ENCODE results near the gene MLPH.

MLPH gene

DNA sequence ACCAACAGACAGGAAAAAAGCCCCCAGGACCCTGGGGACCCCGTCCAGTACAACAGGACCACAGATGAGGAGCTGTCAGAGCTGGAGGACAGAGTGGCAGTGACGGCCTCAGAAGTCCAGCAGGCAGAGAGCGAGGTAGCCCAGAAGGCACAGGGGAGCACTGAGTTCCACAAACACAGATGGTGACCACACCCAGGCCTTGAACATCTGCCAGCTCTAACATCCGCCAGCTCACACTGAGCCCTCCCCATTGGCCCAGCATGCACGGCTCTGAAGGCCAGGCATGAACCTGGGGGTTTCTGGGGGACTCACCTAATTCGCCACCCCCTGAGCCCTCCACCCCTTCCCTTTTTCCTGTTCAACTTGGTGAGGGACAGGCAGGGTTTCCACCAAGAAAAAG lies 53.8 kb downstream of the MLPH start:
- no peaks in the 10 kb centered on the region for H3K4me1 ChIP-seq (ENCODE audit: control insufficient read depth, low read depth, low read length)
- no peak for DNase-seq
- H3K4me3 ChIP-seq (ENCODE audit: low read length), result no peak overlapping the region
- no peaks in the 10 kb centered on the region for H3K79me1 ChIP-seq (ENCODE audit: low read length)
- no peak overlapping the region for H3K27ac ChIP-seq (ENCODE audit: low read depth, low read length)
- H3K9ac ChIP-seq (ENCODE audit: low read length), result no peak overlapping the region
- no peak overlapping the region for H3K4me2 ChIP-seq (ENCODE audit: low read length)
- no peak overlapping the region for H3K56ac ChIP-seq (ENCODE audit: low read length)
- no peak overlapping the region for H3K4ac ChIP-seq (ENCODE audit: low read depth, low read length)
- H3K23ac ChIP-seq (ENCODE audit: low read length), result no peak overlapping the region
- H2BK5ac ChIP-seq (ENCODE audit: low read length), result no peak overlapping the region
- no peak overlapping the region for H4K5ac ChIP-seq (ENCODE audit: low read length)
- no peaks in the 10 kb centered on the region for H3K36me3 ChIP-seq (ENCODE audit: control insufficient read depth, insufficient read depth, low read length)
- H3K79me2 ChIP-seq (ENCODE audit: control insufficient read depth, insufficient read depth, low read length), result no peaks in the 10 kb centered on the region
- no CpG with 5 or more reads among the region's 6 CpGs for WGBS (ENCODE audit: extremely low coverage, insufficient coverage, low lambda C conversion rate)
- no peak overlapping the region for H4K8ac ChIP-seq (ENCODE audit: low read depth, low read length)
- no peak overlapping the region for H3K18ac ChIP-seq (ENCODE audit: low read length)
- no peaks in the 10 kb centered on the region for H3K27me3 ChIP-seq (ENCODE audit: insufficient read depth, low read length, poor library complexity)
- no peak overlapping the region for H2AK5ac ChIP-seq (ENCODE audit: low read length)
- no peak overlapping the region for H2BK120ac ChIP-seq (ENCODE audit: low read depth, low read length)
- no peak overlapping the region for H2BK15ac ChIP-seq (replicated peaks; ENCODE audit: low read depth)

DNA sequence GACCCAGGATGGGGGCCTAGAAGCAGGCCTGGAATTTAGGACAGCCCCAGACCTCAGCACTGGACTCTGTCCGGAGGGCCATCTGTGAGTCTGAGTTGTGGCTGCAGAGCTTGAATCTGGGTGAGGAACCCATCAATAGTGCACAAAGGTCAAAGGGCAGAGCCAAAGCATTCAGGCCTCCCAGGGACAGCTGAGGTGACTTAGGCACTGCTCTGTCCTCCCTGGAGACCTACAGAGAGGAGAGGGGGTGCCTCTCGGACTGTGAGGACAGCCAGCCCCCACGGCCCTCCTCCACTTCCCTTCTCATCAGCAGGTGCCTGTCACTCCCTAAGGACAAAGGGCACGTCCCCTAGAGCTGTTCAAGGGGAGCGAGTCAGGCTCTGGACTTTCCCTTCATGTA lies 54.2 kb downstream of the MLPH start:
- Histone ChIP-seq H3K79me2 (ENCODE audit: control insufficient read depth, insufficient read depth, low read length) (no peaks in the 10 kb centered on the region), H3K4me1 (ENCODE audit: control insufficient read depth, low read depth, low read length) (no peaks in the 10 kb centered on the region), H3K4me2 (ENCODE audit: low read length) (no peak overlapping the region), H3K79me1 (ENCODE audit: low read length) (no peaks in the 10 kb centered on the region), H3K18ac (ENCODE audit: low read length) (no peak overlapping the region), H4K5ac (ENCODE audit: low read length) (no peak overlapping the region), H3K27me3 (ENCODE audit: insufficient read depth, low read length, poor library complexity) (no peaks in the 10 kb centered on the region), H3K56ac (ENCODE audit: low read length) (no peak overlapping the region), H2BK15ac (replicated peaks; ENCODE audit: low read depth) (no peak overlapping the region), H3K4me3 (ENCODE audit: low read length) (no peak overlapping the region), H3K4ac (ENCODE audit: low read depth, low read length) (no peak overlapping the region), H3K9ac (ENCODE audit: low read length) (no peak overlapping the region), H2BK5ac (ENCODE audit: low read length) (no peak overlapping the region), H2AK5ac (ENCODE audit: low read length) (no peak overlapping the region), H4K8ac (ENCODE audit: low read depth, low read length) (no peak overlapping the region), H3K27ac (ENCODE audit: low read depth, low read length) (no peak overlapping the region), H3K36me3 (ENCODE audit: control insufficient read depth, insufficient read depth, low read length) (no peaks in the 10 kb centered on the region), H3K23ac (ENCODE audit: low read length) (no peak overlapping the region), H2BK120ac (ENCODE audit: low read depth, low read length) (no peak overlapping the region)
- DNase-seq, result no peak
- no CpG with 5 or more reads among the region's 5 CpGs for WGBS (ENCODE audit: extremely low coverage, insufficient coverage, low lambda C conversion rate)

DNA sequence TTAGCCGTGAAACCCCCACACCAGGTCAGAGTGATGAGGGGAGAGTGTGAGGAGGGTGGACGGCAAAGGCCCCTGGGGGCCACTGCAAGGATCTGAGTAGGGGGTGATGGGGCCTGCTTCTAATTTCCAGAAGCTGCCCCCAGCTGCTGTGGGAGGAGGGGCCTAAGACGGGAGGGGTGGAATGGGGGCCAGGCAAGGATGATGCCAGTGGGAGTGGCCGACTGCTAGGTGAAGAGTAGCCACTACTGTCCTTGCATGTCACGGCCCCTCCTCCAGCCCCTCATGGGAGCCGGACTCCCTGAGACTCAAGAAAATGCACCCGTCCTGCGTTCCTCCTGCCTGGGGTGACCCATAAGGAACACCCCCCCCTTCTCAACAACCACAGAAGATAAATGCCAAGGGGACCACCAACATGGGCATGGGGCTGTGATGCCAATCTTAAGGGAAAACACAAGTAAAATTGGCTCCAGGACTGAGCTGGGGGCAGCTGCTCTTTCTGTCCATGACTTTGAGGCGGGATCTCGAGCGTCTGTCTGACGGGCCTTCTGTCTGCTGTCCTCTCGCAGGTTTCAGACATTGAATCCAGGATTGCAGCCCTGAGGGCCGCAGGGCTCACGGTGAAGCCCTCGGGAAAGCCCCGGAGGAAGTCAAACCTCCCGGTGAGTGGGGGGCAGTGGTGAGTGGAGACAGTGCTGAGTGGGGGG lies 55.1 kb downstream of the MLPH start:
- Histone ChIP-seq H2AK5ac (ENCODE audit: low read length) (no peak overlapping the region), H2BK120ac (ENCODE audit: low read depth, low read length) (no peak overlapping the region), H4K8ac (ENCODE audit: low read depth, low read length) (no peak overlapping the region), H3K79me2 (ENCODE audit: control insufficient read depth, insufficient read depth, low read length) (no peaks in the 10 kb centered on the region), H3K23ac (ENCODE audit: low read length) (no peak overlapping the region), H3K56ac (ENCODE audit: low read length) (no peak overlapping the region), H3K4me2 (ENCODE audit: low read length) (no peak overlapping the region), H3K4me3 (ENCODE audit: low read length) (no peak overlapping the region), H3K4me1 (ENCODE audit: control insufficient read depth, low read depth, low read length) (peaks cover 6% of the 10 kb centered on the region), H3K9ac (ENCODE audit: low read length) (no peak overlapping the region), H4K5ac (ENCODE audit: low read length) (no peak overlapping the region), H2BK5ac (ENCODE audit: low read length) (no peak overlapping the region), H3K4ac (ENCODE audit: low read depth, low read length) (no peak overlapping the region), H3K27me3 (ENCODE audit: insufficient read depth, low read length, poor library complexity) (no peaks in the 10 kb centered on the region), H3K27ac (ENCODE audit: low read depth, low read length) (no peak overlapping the region), H3K36me3 (ENCODE audit: control insufficient read depth, insufficient read depth, low read length) (no peaks in the 10 kb centered on the region), H2BK15ac (replicated peaks; ENCODE audit: low read depth) (no peak overlapping the region), H3K79me1 (ENCODE audit: low read length) (no peaks in the 10 kb centered on the region), H3K18ac (ENCODE audit: low read length) (no peak overlapping the region)
- DNase-seq, result no peak
- WGBS (ENCODE audit: extremely low coverage, insufficient coverage, low lambda C conversion rate), result no CpG with 5 or more reads among the region's 18 CpGs

DNA sequence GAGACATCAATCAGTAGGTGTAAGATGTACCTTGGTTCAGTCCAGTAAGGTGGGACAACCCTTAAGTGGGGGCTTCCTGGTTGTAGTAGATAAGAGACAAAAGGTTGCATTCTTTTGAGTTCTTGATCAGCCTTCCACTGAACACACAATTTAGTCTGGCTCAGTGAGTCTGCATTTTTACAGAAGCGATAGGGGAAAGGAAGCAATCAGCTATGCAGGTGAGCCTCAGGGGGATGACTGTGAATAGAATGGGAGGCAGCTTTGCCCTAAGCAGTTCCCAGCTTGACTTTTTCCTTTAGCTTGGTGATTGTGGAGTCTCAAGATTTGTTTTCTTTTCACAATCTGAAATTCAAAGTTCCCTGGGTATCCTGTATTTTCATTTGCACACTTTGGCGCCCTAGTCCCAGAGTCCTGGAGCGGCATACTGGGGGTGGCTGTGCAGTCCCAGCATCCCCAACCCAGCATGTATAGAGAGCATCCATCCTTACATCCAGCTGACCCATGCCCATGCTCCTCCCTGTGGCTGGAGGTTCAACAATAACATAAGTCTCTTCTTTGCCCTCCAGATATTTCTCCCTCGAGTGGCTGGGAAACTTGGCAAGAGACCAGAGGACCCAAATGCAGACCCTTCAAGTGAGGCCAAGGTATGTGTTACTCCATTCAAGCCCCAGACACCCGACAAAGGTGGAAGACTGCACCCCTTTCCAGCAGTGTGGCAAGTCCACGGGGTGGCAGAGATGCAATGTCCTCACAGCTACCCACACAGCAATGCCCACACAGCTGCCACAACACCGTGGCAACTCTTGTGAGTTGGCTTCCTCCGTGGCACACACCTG lies 59.2 kb downstream of the MLPH start:
- H3K27ac ChIP-seq (ENCODE audit: low read depth, low read length), result peak overlapping the region; percentile 30
- H3K56ac ChIP-seq (ENCODE audit: low read length), result peak overlapping the region; percentile 85
- H3K4me3 ChIP-seq (ENCODE audit: low read length), result no peak overlapping the region
- peak overlapping the region; percentile 22 for H3K18ac ChIP-seq (ENCODE audit: low read length)
- H2BK120ac ChIP-seq (ENCODE audit: low read depth, low read length), result no peak overlapping the region
- H3K79me2 ChIP-seq (ENCODE audit: control insufficient read depth, insufficient read depth, low read length), result no peaks in the 10 kb centered on the region
- H3K4ac ChIP-seq (ENCODE audit: low read depth, low read length), result no peak overlapping the region
- H3K4me2 ChIP-seq (ENCODE audit: low read length), result no peak overlapping the region
- no peak overlapping the region for H2BK15ac ChIP-seq (replicated peaks; ENCODE audit: low read depth)
- H3K36me3 ChIP-seq (ENCODE audit: control insufficient read depth, insufficient read depth, low read length), result no peaks in the 10 kb centered on the region
- H3K23ac ChIP-seq (ENCODE audit: low read length), result no peak overlapping the region
- no peaks in the 10 kb centered on the region for H3K79me1 ChIP-seq (ENCODE audit: low read length)
- DNase-seq, result peak; percentile 85
- H3K9ac ChIP-seq (ENCODE audit: low read length), result peak overlapping the region; percentile 41
- H3K4me1 ChIP-seq (ENCODE audit: control insufficient read depth, low read depth, low read length), result peaks cover 6% of the 10 kb centered on the region
- H4K5ac ChIP-seq (ENCODE audit: low read length), result no peak overlapping the region
- WGBS (ENCODE audit: extremely low coverage, insufficient coverage, low lambda C conversion rate), result no CpG with 5 or more reads among the region's 8 CpGs
- no peaks in the 10 kb centered on the region for H3K27me3 ChIP-seq (ENCODE audit: insufficient read depth, low read length, poor library complexity)
- no peak overlapping the region for H4K8ac ChIP-seq (ENCODE audit: low read depth, low read length)
- H2BK5ac ChIP-seq (ENCODE audit: low read length), result peak overlapping the region; percentile 95
- H2AK5ac ChIP-seq (ENCODE audit: low read length), result peak overlapping the region; percentile 97

DNA sequence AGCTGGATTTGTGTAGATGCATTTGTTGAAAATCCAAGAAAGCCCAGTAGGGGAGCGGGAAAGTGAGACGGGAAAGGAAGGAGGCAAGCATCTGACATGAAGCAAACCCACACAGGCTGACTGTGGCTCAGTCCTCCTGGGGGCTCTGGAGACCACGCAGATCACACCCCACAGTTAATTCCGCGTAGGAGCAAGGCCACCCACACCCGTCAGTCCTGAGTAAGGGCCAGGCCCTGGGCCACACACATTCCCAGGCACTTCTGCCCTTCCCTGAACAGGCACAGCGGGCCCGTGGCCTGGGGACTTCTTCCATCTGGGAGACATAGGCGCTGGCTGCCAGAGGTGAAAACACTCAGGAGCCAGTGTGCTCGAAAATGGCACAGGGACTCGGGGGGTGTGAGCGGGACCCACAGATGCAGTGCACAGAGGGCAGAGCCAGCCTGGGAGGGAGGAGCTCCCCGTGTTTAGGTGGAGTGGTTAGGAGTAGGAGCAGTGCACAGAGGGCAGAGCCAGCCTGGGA lies 59.9 kb downstream of the MLPH start:
- Histone ChIP-seq H3K4me1 (ENCODE audit: control insufficient read depth, low read depth, low read length) (peaks cover 6% of the 10 kb centered on the region), H4K5ac (ENCODE audit: low read length) (no peak overlapping the region), H3K27me3 (ENCODE audit: insufficient read depth, low read length, poor library complexity) (no peaks in the 10 kb centered on the region), H3K4me2 (ENCODE audit: low read length) (no peak overlapping the region), H3K56ac (ENCODE audit: low read length) (peak overlapping the region; percentile 85), H2BK120ac (ENCODE audit: low read depth, low read length) (no peak overlapping the region), H2BK5ac (ENCODE audit: low read length) (peak overlapping the region; percentile 95), H3K23ac (ENCODE audit: low read length) (no peak overlapping the region), H3K36me3 (ENCODE audit: control insufficient read depth, insufficient read depth, low read length) (no peaks in the 10 kb centered on the region), H3K18ac (ENCODE audit: low read length) (no peak overlapping the region), H3K4me3 (ENCODE audit: low read length) (no peak overlapping the region), H2AK5ac (ENCODE audit: low read length) (peak overlapping the region; percentile 97), H4K8ac (ENCODE audit: low read depth, low read length) (no peak overlapping the region), H3K79me1 (ENCODE audit: low read length) (no peaks in the 10 kb centered on the region), H3K4ac (ENCODE audit: low read depth, low read length) (no peak overlapping the region), H3K9ac (ENCODE audit: low read length) (peak overlapping the region; percentile 41), H3K27ac (ENCODE audit: low read depth, low read length) (peak overlapping the region; percentile 4), H3K79me2 (ENCODE audit: control insufficient read depth, insufficient read depth, low read length) (no peaks in the 10 kb centered on the region), H2BK15ac (replicated peaks; ENCODE audit: low read depth) (no peak overlapping the region)
- DNase-seq, result no peak
- WGBS (ENCODE audit: extremely low coverage, insufficient coverage, low lambda C conversion rate), result no CpG with 5 or more reads among the region's 13 CpGs
